GM12891 (cell line): Measurements from ENCODE around the gene ACADSB.

Experiments used
- DNase-seq: peaks from one replicate; pipeline ENCODE4 v3.0.0; 2011; ENCODE audit warnings: low spot score; ENCODE audit not compliant: insufficient read length
- FAIRE-seq: peaks from 2 replicates; lab custom pipeline; 2011; peaks lifted over from hg19 to GRCh38; lab: Jason Lieb, UNC
- PAX5 ChIP-seq: IDR thresholded peaks from 2 replicates; pipeline ENCODE4 v1.6.1; 2011; ENCODE audit warnings: low read length, moderate library complexity, mild to moderate bottlenecking; ENCODE audit not compliant: insufficient read depth, severe bottlenecking
- POLR2A ChIP-seq: IDR thresholded peaks from 2 replicates; pipeline ENCODE4 v1.6.1; 2011; ENCODE audit warnings: low read depth, low read length, control low read depth
- POLR2AphosphoS5 ChIP-seq: IDR thresholded peaks from 2 replicates; pipeline ENCODE4 v1.6.1; 2011; ENCODE audit warnings: low read depth, low read length, control low read depth
- POU2F2 ChIP-seq: IDR thresholded peaks from 2 replicates; pipeline ENCODE4 v1.6.1; 2011; ENCODE audit warnings: low read depth, mild to moderate bottlenecking, control low read depth, low read length, moderate library complexity
- SPI1 ChIP-seq: IDR thresholded peaks from 2 replicates; pipeline ENCODE4 v1.6.1; 2011; ENCODE audit warnings: low read depth, low read length, control low read depth
- TAF1 ChIP-seq: IDR thresholded peaks from 2 replicates; pipeline ENCODE4 v1.6.1; 2011; ENCODE audit warnings: low read depth, low read length, control low read depth

ACADSB gene

GRCh38 chr10:123068087-123068853 lies 59.5 kb downstream of the ACADSB start:
- no peak for TF ChIP-seq POLR2AphosphoS5
- no peak for TF ChIP-seq POLR2A
- TF ChIP-seq PAX5, result no peak
- TF ChIP-seq POU2F2, result no peak
- TF ChIP-seq SPI1, result no peak
- TF ChIP-seq TAF1, result no peak
- no peak for DNase-seq
- peak; percentile 96 for FAIRE-seq

GRCh38 chr10:123069246-123069986 lies 60.6 kb downstream of the ACADSB start:
- no peak for TF ChIP-seq PAX5
- TF ChIP-seq POLR2A, result no peak
- TF ChIP-seq TAF1, result no peak
- no peak for TF ChIP-seq POU2F2
- TF ChIP-seq SPI1, result no peak
- no peak for TF ChIP-seq POLR2AphosphoS5
- FAIRE-seq, result no peak
- DNase-seq, result no peak

GRCh38 chr10:123073187-123073586 lies 64.4 kb downstream of the ACADSB start:
- no peak for FAIRE-seq
- no peak for DNase-seq
- TF ChIP-seq POLR2AphosphoS5 (no peak), SPI1 (no peak), TAF1 (no peak), POLR2A (no peak), PAX5 (no peak), POU2F2 (no peak)

GRCh38 chr10:123074215-123074614 lies 65.4 kb downstream of the ACADSB start:
- no peak for FAIRE-seq
- no peak for DNase-seq
- no peak for TF ChIP-seq TAF1
- TF ChIP-seq POLR2A, result no peak
- TF ChIP-seq SPI1, result no peak
- no peak for TF ChIP-seq POU2F2
- TF ChIP-seq PAX5, result no peak
- TF ChIP-seq POLR2AphosphoS5, result no peak

- no peak for TF ChIP-seq POLR2A
- no peak for TF ChIP-seq POLR2AphosphoS5
- TF ChIP-seq TAF1, result no peak
- TF ChIP-seq POU2F2, result no peak
- TF ChIP-seq PAX5, result no peak
- no peak for TF ChIP-seq SPI1
- FAIRE-seq, result no peak
- no peak for DNase-seq
Measured at GRCh38 chr10:123081896-123082295, 73.1 kb downstream of the ACADSB start.

GRCh38 chr10:123083811-123084210 lies 75.0 kb downstream of the ACADSB start:
- no peak for DNase-seq
- FAIRE-seq, result no peak
- TF ChIP-seq PAX5, result no peak
- no peak for TF ChIP-seq POLR2A
- TF ChIP-seq POLR2AphosphoS5, result no peak
- TF ChIP-seq TAF1, result no peak
- no peak for TF ChIP-seq POU2F2
- no peak for TF ChIP-seq SPI1

GRCh38 chr10:123086281-123086680 lies 77.5 kb downstream of the ACADSB start:
- TF ChIP-seq POU2F2, result no peak
- TF ChIP-seq SPI1, result no peak
- no peak for TF ChIP-seq TAF1
- TF ChIP-seq POLR2A, result no peak
- no peak for TF ChIP-seq POLR2AphosphoS5
- no peak for TF ChIP-seq PAX5
- FAIRE-seq, result peak; percentile 54

GRCh38 chr10:123087348-123087747 lies 78.5 kb downstream of the ACADSB start:
- FAIRE-seq, result no peak
- no peak for DNase-seq
- TF ChIP-seq SPI1 (no peak), POU2F2 (no peak), PAX5 (no peak), TAF1 (no peak), POLR2AphosphoS5 (no peak), POLR2A (no peak)

More at GRCh38 chr10:123086281-123086680, 77.5 kb downstream of the ACADSB start:
- no peak for DNase-seq

- DNase-seq (no peak), FAIRE-seq (no peak)
- TF ChIP-seq POLR2A (no peak), SPI1 (no peak), POU2F2 (no peak), TAF1 (no peak), POLR2AphosphoS5 (no peak), PAX5 (no peak)
Measured at GRCh38 chr10:123087786-123088185, 79.0 kb downstream of the ACADSB start.
